HG02973 (cell line): ENCODE measurements around the gene TAS2R42.

Experiments used
- ATAC-seq: cut with Tn5 transposase; IDR thresholded peaks from one replicate; pipeline ENCODE4 v1.9.1; 2021; ENCODE audit warnings: moderate library complexity; ENCODE audit not compliant: unreplicated experiment

The TAS2R42 gene

DNA sequence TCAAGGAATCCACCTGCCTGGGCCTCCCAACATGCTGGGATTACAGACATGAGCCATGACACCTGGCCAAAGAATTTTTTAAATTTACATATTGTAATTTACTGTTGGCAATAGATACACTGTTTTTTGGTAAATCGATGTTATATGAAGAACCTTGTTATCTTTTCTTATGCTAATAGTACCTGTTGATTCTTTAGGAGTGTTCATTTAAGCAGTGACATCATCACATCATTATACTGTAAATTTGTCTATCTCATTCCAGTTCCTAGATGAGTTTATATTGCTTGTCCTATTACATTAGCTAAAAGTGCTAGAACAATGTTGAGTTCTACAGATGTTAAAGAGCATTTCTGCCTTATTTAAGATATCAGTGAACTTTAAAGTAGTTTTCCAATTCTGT lies 39.3 kb downstream of the TAS2R42 start:
- ATAC-seq, result no peak

DNA sequence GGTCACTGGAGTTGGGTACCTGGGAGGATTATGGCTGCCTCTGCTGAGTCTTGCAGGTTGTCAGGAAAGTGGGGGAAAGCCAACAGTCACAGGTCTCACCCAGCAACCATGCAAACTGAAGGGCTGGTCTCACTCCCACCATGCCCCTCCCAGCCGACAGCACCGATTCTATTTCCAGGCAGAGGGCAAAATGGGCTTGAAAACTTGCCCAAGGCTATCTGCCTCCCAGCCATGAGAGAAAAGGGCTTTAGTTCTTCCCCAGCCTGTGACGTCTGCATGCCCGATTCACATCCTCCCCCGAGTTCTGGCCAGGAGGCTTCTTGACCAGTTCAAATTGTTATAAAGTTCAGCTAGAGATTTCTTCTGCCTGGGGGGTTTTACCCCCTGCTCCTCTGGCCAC lies 42.4 kb downstream of the TAS2R42 start:
- ATAC-seq, result no peak

DNA sequence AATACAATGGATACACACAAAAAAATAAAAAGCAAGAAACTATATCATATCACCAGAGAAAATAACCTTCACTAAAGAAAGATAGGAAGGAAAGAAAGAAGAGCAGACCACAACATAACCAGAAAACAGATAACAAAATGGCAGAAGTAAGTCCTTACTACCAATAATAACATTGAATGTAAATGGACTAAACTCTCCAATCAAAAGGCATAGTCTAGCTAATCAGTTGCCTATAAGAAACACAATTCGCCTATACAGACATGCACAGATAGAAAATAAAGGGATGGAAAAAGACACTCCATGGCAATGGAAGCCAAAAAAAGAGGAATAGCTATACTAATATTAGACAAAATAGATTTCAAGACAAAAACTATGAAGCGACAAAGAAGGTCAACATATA lies 43.4 kb downstream of the TAS2R42 start:
- ATAC-seq, result no peak

DNA sequence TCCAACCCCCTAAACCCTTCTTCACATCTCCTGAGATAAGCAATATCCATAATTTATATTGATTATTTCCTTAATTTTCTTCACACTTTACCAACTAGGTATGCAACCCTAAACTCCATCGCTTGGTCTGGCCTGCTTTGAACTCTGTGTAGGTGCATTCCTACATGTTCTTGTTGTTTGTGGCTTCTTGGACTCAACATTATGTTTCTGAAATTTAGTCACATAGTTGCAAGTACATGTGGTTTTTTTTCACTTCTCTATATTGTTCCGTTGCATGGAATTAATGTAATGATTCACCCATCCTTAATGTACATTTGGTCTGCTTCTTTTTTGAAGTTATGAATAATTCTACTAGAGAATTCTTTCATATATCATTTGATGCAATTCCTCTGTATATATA lies 50.7 kb downstream of the TAS2R42 start:
- no peak for ATAC-seq
